Measurements from ENCODE around the gene FIGLA.

Gene FIGLA

GRCh38 chr2:70790136-70790828, at the start of gene FIGLA:
Gene FIGLA, minus strand, starts transcription at chr2:70790643. Its CDS starts 5 bp downstream, at chr2:70790638.
- DNase-seq, result no peak

- no peak for DNase-seq
These were observed 47.8 kb upstream of the FIGLA start for GRCh38 chr2:70837980-70838925.

GRCh38 chr2:70835643-70836042, 45.2 kb upstream of the FIGLA start, which contains the start of gene CD207:
Gene CD207, minus strand, starts transcription at chr2:70835816. Its CDS starts 40 bp downstream, at chr2:70835776.
- DNase-seq, result peak; percentile 40

DNA sequence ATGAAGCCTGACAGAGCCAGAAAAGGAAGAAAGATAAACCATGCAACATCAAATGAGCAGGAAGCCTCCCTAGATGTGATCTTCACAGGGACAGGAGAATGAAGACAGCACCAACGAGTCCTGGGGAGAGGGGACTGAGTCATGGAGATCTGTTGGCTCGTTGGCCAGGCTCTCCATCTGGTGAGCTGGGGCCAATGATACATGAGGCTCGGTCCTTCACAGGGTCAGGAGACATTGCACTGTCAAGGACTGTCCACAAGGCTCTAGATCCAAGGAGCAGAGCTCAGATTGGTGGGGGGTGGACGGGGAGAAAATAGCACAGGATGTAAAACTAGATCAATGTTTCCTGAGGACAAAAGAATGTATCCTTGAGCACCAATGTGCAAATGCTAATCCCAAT, 44.4 kb upstream of the FIGLA start:
- peak; percentile 28 for DNase-seq

DNA sequence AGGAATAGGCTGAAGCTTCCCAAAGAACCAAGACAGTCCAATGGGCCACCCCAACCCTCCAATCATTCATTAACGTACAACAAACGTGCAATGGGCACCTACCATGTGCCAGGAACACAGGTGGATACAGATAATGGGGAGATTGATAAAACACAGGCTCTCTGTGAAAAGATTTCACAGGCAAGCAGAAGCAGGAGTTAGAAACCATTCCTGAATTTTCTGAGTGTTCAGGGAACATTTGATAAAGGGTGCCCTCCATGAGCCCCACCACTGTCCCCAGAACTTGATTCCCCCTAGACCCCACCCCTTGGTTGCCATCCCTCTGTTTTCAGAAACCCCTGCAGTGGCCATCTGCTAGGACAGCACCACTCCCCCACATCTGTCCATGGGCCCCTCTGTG, 43.7 kb upstream of the FIGLA start:
- no peak for DNase-seq

- DNase-seq, result peak; percentile 23
These were observed 42.8 kb upstream of the FIGLA start for GRCh38 chr2:70833246-70833645.

- no peak for DNase-seq
These were observed 41.9 kb upstream of the FIGLA start for GRCh38 chr2:70832386-70832785.

DNA sequence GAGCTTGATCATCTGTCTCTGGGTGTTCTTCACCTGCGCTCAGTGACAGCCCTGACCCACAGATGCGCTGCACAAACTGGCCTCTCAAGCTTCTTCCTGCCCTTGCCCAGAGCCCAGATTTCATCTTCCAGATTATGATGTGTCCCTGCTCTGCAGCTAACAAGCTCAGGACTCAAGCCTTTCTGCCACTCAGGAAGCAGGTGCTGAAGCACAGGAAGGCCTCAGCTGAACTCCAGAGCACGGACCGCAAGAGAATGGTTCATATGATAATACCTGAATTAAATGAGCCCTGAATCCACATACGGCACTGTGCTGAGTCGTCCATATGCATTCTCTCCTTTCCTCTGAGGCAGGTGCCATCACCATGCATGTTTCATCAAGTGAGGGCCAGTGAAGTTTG, 41.4 kb upstream of the FIGLA start:
- DNase-seq, result peak; percentile 34

- DNase-seq, result peak; percentile 43
These were observed 39.9 kb upstream of the FIGLA start for GRCh38 chr2:70830366-70830765.

- DNase-seq, result no peak
These were observed 39.5 kb upstream of the FIGLA start for GRCh38 chr2:70829916-70830315.

GRCh38 chr2:70828914-70829824, 38.7 kb upstream of the FIGLA start:
- peak; percentile 41 for DNase-seq

GRCh38 chr2:70828115-70828514, 37.7 kb upstream of the FIGLA start:
- DNase-seq, result no peak

DNA sequence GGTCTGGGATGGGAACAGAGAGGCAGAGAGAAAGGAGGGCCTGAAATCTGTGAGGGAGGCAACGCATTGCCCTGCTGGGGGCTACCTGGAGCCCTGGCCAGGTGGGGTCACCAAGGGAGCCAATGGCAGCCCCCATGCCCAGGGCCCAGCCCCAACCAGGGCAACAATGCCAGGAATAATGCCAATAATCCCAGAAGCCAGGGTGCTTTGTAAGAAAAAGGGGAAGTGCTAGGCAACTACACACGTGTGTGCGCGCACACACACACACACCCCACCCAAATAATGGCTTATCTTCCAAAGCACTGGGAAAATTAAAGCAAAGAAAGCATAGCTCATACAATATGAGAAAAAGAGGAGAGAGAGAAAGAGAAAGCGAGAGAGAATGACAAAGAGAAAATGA, 36.9 kb upstream of the FIGLA start:
- no peak for DNase-seq

GRCh38 chr2:70826696-70827350, 36.4 kb upstream of the FIGLA start:
- DNase-seq, result no peak

- no peak for DNase-seq
These were observed 32.8 kb upstream of the FIGLA start for GRCh38 chr2:70823249-70823648.

DNA sequence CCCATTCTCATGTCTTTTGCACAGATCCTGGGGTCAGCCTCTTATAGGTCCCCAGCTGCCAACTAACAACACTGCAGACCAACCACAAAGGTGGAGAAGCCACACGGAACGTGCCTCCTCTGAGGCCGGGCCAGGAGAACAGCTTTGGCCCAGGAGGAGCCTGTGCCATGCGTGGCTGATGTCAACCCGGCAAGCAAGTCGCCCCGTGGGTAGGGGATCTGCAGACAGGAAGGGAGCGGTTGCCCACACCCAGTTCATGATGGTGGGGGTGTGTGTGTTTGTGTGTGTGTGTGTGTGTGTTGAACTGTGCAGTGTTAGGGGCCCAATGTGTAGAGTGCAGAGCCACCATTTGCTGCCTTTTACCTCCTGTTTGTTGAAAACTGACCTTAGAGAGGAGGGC, 32.4 kb upstream of the FIGLA start:
- no peak for DNase-seq

DNA sequence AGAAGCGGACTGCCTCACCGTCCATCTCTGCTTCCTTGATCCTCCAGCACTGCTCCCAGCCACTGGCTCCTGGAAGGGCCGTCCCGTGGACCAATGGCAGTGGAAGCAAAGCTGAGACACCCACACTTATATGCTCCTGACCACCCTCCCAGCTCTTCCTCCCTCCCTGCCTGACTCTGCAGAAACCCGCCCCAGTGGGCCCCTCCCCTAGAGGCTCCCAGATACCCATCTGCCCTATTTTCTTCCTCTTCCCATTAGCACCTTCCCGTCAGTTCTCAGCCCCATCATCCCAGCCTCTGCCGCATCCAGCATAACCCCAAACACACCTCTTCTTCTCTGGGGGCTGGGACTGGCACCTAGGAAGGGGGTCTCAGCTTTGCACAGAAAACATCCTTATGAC, 30.1 kb upstream of the FIGLA start, which contains the start of gene CLEC4F:
TSS of gene CLEC4F (minus strand) at position 101 of the 400 bp plus-strand sequence. CDS start at position 25, 76 bp downstream.
- no peak for DNase-seq

DNA sequence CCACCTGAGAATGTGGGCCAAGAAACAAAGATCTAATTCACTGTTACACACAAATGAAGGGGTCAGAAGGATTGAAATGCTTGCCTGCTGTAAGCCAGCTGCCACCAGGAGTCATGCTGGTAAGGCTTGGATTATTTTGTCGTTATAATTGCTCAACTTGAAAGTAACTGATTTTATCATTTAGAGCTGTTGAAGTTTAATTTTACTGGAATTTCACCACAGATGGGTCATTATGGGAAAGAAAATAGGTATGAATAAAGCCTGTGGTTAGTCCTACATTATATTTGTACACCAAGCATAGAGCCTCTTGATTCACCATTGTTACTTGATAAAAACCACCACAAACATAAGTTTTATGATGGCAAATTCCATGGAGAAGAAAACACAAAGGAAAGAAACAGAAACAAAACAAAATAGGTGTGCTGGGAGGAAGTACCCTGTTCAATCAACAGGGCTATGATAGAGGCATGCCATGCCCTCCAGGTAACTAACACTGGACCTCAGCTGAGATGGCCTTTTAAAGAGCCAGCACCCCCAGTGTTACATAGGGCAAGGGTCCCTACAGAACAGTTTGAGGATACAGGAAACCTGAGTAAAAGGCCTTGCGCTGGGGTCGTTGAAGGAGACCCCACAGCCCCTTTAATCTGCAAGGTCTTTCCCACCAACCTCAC, 27.0 kb upstream of the FIGLA start:
- DNase-seq, result no peak

DNA sequence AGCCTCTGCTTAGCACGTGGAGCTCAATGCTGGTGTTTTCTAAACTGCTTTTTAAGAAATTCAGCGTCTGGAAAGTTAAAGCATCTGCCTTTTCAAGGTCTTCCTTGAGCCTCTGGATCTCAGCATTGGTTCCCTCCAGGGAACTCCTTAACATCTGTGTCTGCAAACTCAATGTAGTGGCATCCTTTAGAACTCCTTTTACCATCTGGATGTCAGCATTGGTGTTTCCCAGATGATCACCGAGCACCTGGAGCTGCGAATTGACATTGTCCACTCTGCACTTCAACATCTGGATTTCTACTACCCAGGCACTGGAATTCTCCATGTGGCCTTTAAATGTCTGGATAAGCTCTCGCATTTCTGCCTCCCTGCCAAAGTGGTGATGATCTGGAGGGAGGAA, 26.3 kb upstream of the FIGLA start:
- DNase-seq, result no peak

GRCh38 chr2:70808983-70809958, 18.8 kb upstream of the FIGLA start:
- DNase-seq, result no peak

GRCh38 chr2:70807828-70808118, 17.3 kb upstream of the FIGLA start:
- no peak for DNase-seq
